GM12878 (cell line): Measurements from ENCODE around the gene DOCK1. TPM values are rescaled to one million over a fixed set of nuclear protein-coding genes. Genes with fewer than 3 reads are reported as not detected.
"Not testable (repeated sequence)": the region's sequence is repeated elsewhere in the genome, so short reads cannot be mapped to it uniquely, and the experiment has no call there.

ENCODE experiments used
- ATAC-seq: fragments of 200-7000 bp; cut with Tn5 transposase; 3 replicates; pipeline ENCODE4 v1.9.1; 2020; ENCODE audit warnings: mild to moderate bottlenecking, moderate library complexity
- BruUV-seq: library from RNA; stranded (reverse); fragments of 400-500 nt; replicated peaks from 2 replicates; lab custom pipeline; 2021; lab: Mats Ljungman, UMichigan
- CTCF ChIA-PET: fragments of 300-600 bp; sonication (Branson Sonifier 250); formaldehyde crosslinking; extraction: SDS; loops from one replicate; lab custom pipeline; 2021; ENCODE audit warnings: inconsistent platforms; lab: Yijun Ruan, JAX
- POLR2A ChIA-PET: fragments of 350-600 bp; formaldehyde crosslinking; extraction: SDS; loops from one replicate; lab custom pipeline; 2021; ENCODE audit warnings: inconsistent platforms; lab: Charles Lee
- RAD21 ChIA-PET: fragments of 300-600 bp; sonication (Branson Sonifier 250); formaldehyde crosslinking; loops from one replicate; lab custom pipeline; 2023; ENCODE audit warnings: antibody characterized with exemption; ENCODE audit not compliant: unreplicated experiment; lab: Charles Lee
- SMC1A ChIA-PET: fragments of 300-600 bp; sonication (Branson Sonifier 250); formaldehyde crosslinking; loops from one replicate; lab custom pipeline; 2023; ENCODE audit not compliant: unreplicated experiment, uncharacterized antibody; lab: Charles Lee
- DNase-seq: peaks from one replicate; pipeline ENCODE4 v3.0.0-alpha.2; 2011; ENCODE audit warnings: low read depth, low spot score
- FAIRE-seq: peaks from 3 replicates; lab custom pipeline; 2011; peaks lifted over from hg19 to GRCh38; lab: Jason Lieb, UNC
- H2AFZ ChIP-seq: 2 replicates; pipeline ENCODE4 v1.6.0; 2011; ENCODE audit warnings: low read depth, low read length, control low read depth; ENCODE audit not compliant: control insufficient read depth
- H3K27ac ChIP-seq: 2 replicates; pipeline ENCODE4 v1.5.1; 2011; ENCODE audit warnings: control low read depth; ENCODE audit not compliant: control insufficient read depth, insufficient read depth
- H3K27me3 ChIP-seq, 2 experiments: replicated peaks in 1 of 2; 2 replicates each; pipeline versions ENCODE4 v1.6.0 to v1.6.1; 2011; ENCODE audit warnings: low read length in 1 of 2; ENCODE audit not compliant: control insufficient read depth in 2 of 2, insufficient read depth in 2 of 2
- H3K36me3 ChIP-seq, 2 experiments: 2 replicates each; pipeline ENCODE4 v1.5.1; 2011; ENCODE audit warnings: low read length in 1 of 2; ENCODE audit not compliant: control insufficient read depth in 2 of 2, insufficient read depth in 2 of 2
- H3K4me1 ChIP-seq: 2 replicates; pipeline ENCODE4 v1.6.1; 2011; ENCODE audit warnings: mild to moderate bottlenecking, low read length, moderate library complexity, mixed read lengths; ENCODE audit not compliant: control insufficient read depth, insufficient read depth
- H3K4me2 ChIP-seq: 2 replicates; pipeline ENCODE4 v1.6.0; 2011; ENCODE audit warnings: control low read depth; ENCODE audit not compliant: control insufficient read depth, insufficient read depth
- H3K4me3 ChIP-seq: fragments of 200-600 bp; sonication (generic); 2 replicates; pipeline ENCODE4 v1.5.1; 2016
- H3K79me2 ChIP-seq: 2 replicates; pipeline ENCODE4 v1.6.0; 2011; ENCODE audit warnings: low read length; ENCODE audit not compliant: control insufficient read depth, insufficient read depth
- H3K9ac ChIP-seq: 2 replicates; pipeline ENCODE4 v1.8.0; 2011; ENCODE audit warnings: low read length, control low read depth, mixed read lengths; ENCODE audit not compliant: control insufficient read depth, insufficient read depth
- H3K9me3 ChIP-seq: replicated peaks from 3 replicates; pipeline ENCODE4 v1.5.1; 2011; ENCODE audit warnings: mild to moderate bottlenecking, low read length; ENCODE audit not compliant: control insufficient read depth, insufficient read depth
- H4K20me1 ChIP-seq: 2 replicates; pipeline ENCODE4 v1.6.0; 2011; ENCODE audit not compliant: control insufficient read depth, insufficient read depth
- ETV6 ChIP-seq, 2 experiments: fragments of 450-650 bp in 1 of 2; IDR thresholded peaks in 1 of 2; conservative IDR thresholded peaks in 1 of 2; 2 replicates each; pipeline ENCODE4 v1.6.1; 2014; ENCODE audit warnings: antibody characterized with exemption in 1 of 2, borderline replicate concordance in 1 of 2, low read depth in 1 of 2, mild to moderate bottlenecking in 1 of 2, moderate library complexity in 1 of 2
- GABPA ChIP-seq: IDR thresholded peaks from 2 replicates; pipeline ENCODE4 v1.6.1; 2014; ENCODE audit warnings: antibody characterized with exemption, low read depth, mild to moderate bottlenecking, inconsistent platforms
- PRDM15 ChIP-seq: fragments of 450-650 bp; formaldehyde crosslinking; IDR thresholded peaks from 2 replicates; pipeline ENCODE4 v1.4.0; 2020; ENCODE audit warnings: mild to moderate bottlenecking, moderate library complexity
- WGBS: methylation state at CpG from one replicate; pipeline ENCODE4 v1.1.6; 2016; ENCODE audit warnings: low lambda C conversion rate; ENCODE audit not compliant: insufficient replicate concordance, insufficient coverage; ENCODE audit errors: missing lambda C conversion rate; 5-methylcytosine and 5-hydroxymethylcytosine counted together
- in situ Hi-C: fragments of 300-500 bp; cut with MboI; formaldehyde crosslinking; loops from 9 replicates; pipeline ENCODE4 v1.14.3; 2018; ENCODE audit warnings: mixed read lengths
- intact Hi-C: fragments of 100-400 bp; cut with micrococcal nuclease; formaldehyde crosslinking; loops from one replicate; pipeline ENCODE4 v1.14.2; 2022; ENCODE audit not compliant: unreplicated experiment
- polyA plus RNA-seq, 11 experiments: library from polyadenylated mRNA; depleted of rRNA in 4 of 11; unstranded in 6 of 11; stranded (reverse) in 5 of 11; fragments of >200 nt; fragmentation: Nextera tagmentation in 4 of 11; fragmentation: Illumina TruSeq in 1 of 11; extraction: Ambion mirVana in 4 of 11; extraction: Trizol in 1 of 11; gene quantifications; 1 replicate in 1 of 11; 2 replicates in 10 of 11; pipeline versions ENCODE4 v1.2.1 to v1.2.3, GENCODE V29; 2011 to 2016; ENCODE audit warnings: inconsistent platforms in 2 of 11, missing spikeins in 2 of 11, low read depth in 1 of 11
- total RNA-seq, 4 experiments: library from RNA; depleted of rRNA in 3 of 4; stranded (reverse); fragments of >200 nt in 3 of 4; fragmentation: Illumina TruSeq in 1 of 4; extraction: Trizol in 1 of 4; gene quantifications; 2 replicates each; pipeline versions ENCODE4 v1.2.1 to v1.2.3, GENCODE V29; 2013 to 2021

DOCK1 gene
- total and polyA plus RNA-seq, 10 of the 15 experiments (the other 5 are each of a cell fraction or from before 2014, with no cell fraction given) = 0.05 to 0.18 TPM; not detected in 8

DNA sequence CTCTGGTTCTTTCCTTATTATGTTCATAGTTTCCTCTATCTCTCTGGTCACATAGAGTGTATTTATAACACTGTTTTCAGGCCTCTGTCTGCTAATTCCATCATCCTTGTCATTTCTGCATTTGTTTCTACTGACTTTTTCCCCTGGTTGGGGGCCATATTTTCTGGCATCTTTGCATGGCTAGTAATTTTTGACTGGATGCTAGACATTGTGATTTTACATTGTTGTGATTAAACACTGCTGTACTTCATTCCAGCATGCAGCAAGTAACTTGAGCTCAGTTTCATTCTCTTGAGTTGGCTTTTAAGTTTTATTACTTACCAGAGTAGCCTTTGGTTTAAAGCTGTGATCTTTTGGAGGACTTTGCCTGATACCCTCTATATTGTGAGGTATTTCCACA, 6.8 kb upstream of the DOCK1 start:
- Histone ChIP-seq H3K27me3 (no peaks in the 10 kb centered on the region), H3K9me3 (no peaks in the 10 kb centered on the region; the same call in 2 of the 3 replicates), H2AFZ (no peak overlapping the region), H3K9ac (no peak overlapping the region), H3K4me2 (no peak overlapping the region), H3K79me2 (no peaks in the 10 kb centered on the region), H3K27ac (no peak overlapping the region), H3K36me3 (no peaks in the 10 kb centered on the region), H4K20me1 (no peaks in the 10 kb centered on the region), H3K4me3 (no peak overlapping the region), H3K4me1 (no peaks in the 10 kb centered on the region)
- ATAC-seq (no peak), FAIRE-seq (no peak), DNase-seq (no peak)
- ChIA-PET POLR2A (no interaction called here), CTCF (interaction anchor here (0.6 kb wide), 1 partner anchor 1632 kb away, joined by 3 read pairs; no protein-coding TSS in a partner anchor), RAD21 (no interaction called here), SMC1A (no interaction called here)
- BruUV-seq = no TSS peak
- TF ChIP-seq PRDM15 (CRISPR knock-in tag) = no peak
- no peak for TF ChIP-seq ETV6 (conservative IDR thresholded peaks at IDR 0.05 in 1 of 2, IDR thresholded peaks at IDR 0.05 in 1 of 2; ENCODE audit: borderline replicate concordance in 1 of 2, low read depth in 1 of 2)
- TF ChIP-seq GABPA = no peak
- in situ Hi-C loops (no loop called here), intact Hi-C loops (no loop called here)

DNA sequence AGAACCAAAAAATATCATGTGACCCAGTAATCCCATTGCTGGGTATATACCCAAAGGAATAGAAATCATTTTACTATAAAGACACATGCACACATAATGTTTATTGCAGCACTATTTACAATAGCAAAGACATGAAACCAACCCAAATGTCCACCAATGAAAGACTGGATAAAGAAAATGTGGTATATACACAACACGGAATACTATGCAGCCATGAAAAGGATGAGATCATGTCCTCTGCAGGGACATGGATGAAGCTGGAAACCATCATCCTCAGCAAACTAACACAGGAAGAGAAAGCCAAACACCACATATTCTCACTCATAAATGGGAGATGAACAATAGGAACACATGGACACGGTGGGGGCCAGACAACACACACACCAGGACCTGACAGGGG, 5.7 kb upstream of the DOCK1 start:
- FAIRE-seq, H3K27ac ChIP-seq, H3K79me2 ChIP-seq, in situ Hi-C loops, H3K36me3 ChIP-seq, H3K9me3 ChIP-seq, H3K4me1 ChIP-seq, H3K4me2 ChIP-seq, DNase-seq, SMC1A ChIA-PET, H3K9ac ChIP-seq, H4K20me1 ChIP-seq, POLR2A ChIA-PET, H3K4me3 ChIP-seq, ATAC-seq, H2AFZ ChIP-seq, intact Hi-C loops, BruUV-seq, H3K27me3 ChIP-seq, CTCF ChIA-PET, RAD21 ChIA-PET: not testable (repeated sequence)
- WGBS = 0% methylated on average over 2 of the region's 2 CpGs
